Measurements from ENCODE around the gene OSBPL10.

Gene OSBPL10

GRCh38 chr3:31833391-31834190 is 147.5 kb downstream of the OSBPL10 start:
- H3K27ac ChIP-seq: no peak overlapping the region
- H3K4me3 ChIP-seq: no peak overlapping the region

GRCh38 chr3:31832551-31832950 is 148.5 kb downstream of the OSBPL10 start:
- H3K27ac ChIP-seq: no peak overlapping the region
- no peak overlapping the region for H3K4me3 ChIP-seq

- Histone ChIP-seq H3K27ac (no peak overlapping the region), H3K4me3 (no peak overlapping the region)
Measured at GRCh38 chr3:31831591-31831990, 149.5 kb downstream of the OSBPL10 start.

- H3K27ac ChIP-seq: no peak overlapping the region
Measured at GRCh38 chr3:31829826-31830426, 151.1 kb downstream of the OSBPL10 start.

GRCh38 chr3:31829010-31829409 is 152.1 kb downstream of the OSBPL10 start:
- Histone ChIP-seq H3K4me3 (no peak overlapping the region), H3K27ac (no peak overlapping the region)

More at GRCh38 chr3:31829826-31830426, 151.1 kb downstream of the OSBPL10 start:
- H3K4me3 ChIP-seq: no peak overlapping the region

GRCh38 chr3:31828007-31828406 is 153.1 kb downstream of the OSBPL10 start:
- no peak overlapping the region for H3K27ac ChIP-seq
- H3K4me3 ChIP-seq: no peak overlapping the region

GRCh38 chr3:31823184-31823583 is 157.9 kb downstream of the OSBPL10 start:
- Histone ChIP-seq H3K27ac (no peak overlapping the region), H3K4me3 (no peak overlapping the region)

GRCh38 chr3:31821118-31821517 is 159.9 kb downstream of the OSBPL10 start:
- no peak overlapping the region for H3K27ac ChIP-seq
- no peak overlapping the region for H3K4me3 ChIP-seq

GRCh38 chr3:31819441-31819840 is 161.6 kb downstream of the OSBPL10 start:
- Histone ChIP-seq H3K27ac (no peak overlapping the region), H3K4me3 (no peak overlapping the region)

GRCh38 chr3:31817411-31817966 is 163.6 kb downstream of the OSBPL10 start:
- H3K4me3 ChIP-seq: no peak overlapping the region
- H3K27ac ChIP-seq: no peak overlapping the region

- H3K4me3 ChIP-seq: no peak overlapping the region
Measured at GRCh38 chr3:31815631-31816440, 165.2 kb downstream of the OSBPL10 start.

GRCh38 chr3:31815006-31815405 is 166.1 kb downstream of the OSBPL10 start:
- Histone ChIP-seq H3K27ac (no peak overlapping the region), H3K4me3 (no peak overlapping the region)

More at GRCh38 chr3:31815631-31816440, 165.2 kb downstream of the OSBPL10 start:
- no peak overlapping the region for H3K27ac ChIP-seq

GRCh38 chr3:31813686-31814085 is 167.4 kb downstream of the OSBPL10 start:
- Histone ChIP-seq H3K27ac (no peak overlapping the region), H3K4me3 (no peak overlapping the region)

- H3K27ac ChIP-seq: no peak overlapping the region
Measured at GRCh38 chr3:31813197-31813596, 167.9 kb downstream of the OSBPL10 start.

GRCh38 chr3:31810991-31811433 is 170.1 kb downstream of the OSBPL10 start:
- H3K27ac ChIP-seq: no peak overlapping the region
- no peak overlapping the region for H3K4me3 ChIP-seq

More at GRCh38 chr3:31813197-31813596, 167.9 kb downstream of the OSBPL10 start:
- no peak overlapping the region for H3K4me3 ChIP-seq

- Histone ChIP-seq H3K4me3 (no peak overlapping the region), H3K27ac (no peak overlapping the region)
Measured at GRCh38 chr3:31808143-31808720, 172.8 kb downstream of the OSBPL10 start.

GRCh38 chr3:31804251-31805051 is 176.6 kb downstream of the OSBPL10 start:
- Histone ChIP-seq H3K27ac (no peak overlapping the region), H3K4me3 (no peak overlapping the region)

- Histone ChIP-seq H3K27ac (no peak overlapping the region), H3K4me3 (no peak overlapping the region)
Measured at GRCh38 chr3:31802981-31803740, 177.9 kb downstream of the OSBPL10 start.
